Uterus (tissue), 2 donors: ENCODE data around the gene OTOP2.

Source experiments
- CTCF ChIP-seq, 4 experiments: fragments of 200-600 bp in 2 of 4; fragments of 450-650 bp in 2 of 4; sonication (generic) in 2 of 4; IDR thresholded peaks; one replicate each; pipeline ENCODE4 v1.5.1; 2016 to 2019; ENCODE audit warnings: antibody characterized with exemption in 4 of 4, mild to moderate bottlenecking in 2 of 4, moderate library complexity in 1 of 4
- POLR2A ChIP-seq, 2 donors: fragments of 450-650 bp; IDR thresholded peaks; one replicate each; pipeline ENCODE4 v1.6.1; 2016; ENCODE audit warnings: antibody characterized with exemption in 2 of 2, mild to moderate bottlenecking in 1 of 2, moderate library complexity in 1 of 2

- TF ChIP-seq CTCF (IDR thresholded peaks at IDR 0.05): no peak
- no peak for TF ChIP-seq POLR2A (IDR thresholded peaks at IDR 0.05)
These were observed 33.5 kb upstream of the OTOP2 start for GRCh38 chr17:74890554-74890953.
